Right lung (tissue), 5 donors: ENCODE data around the gene CCR5. TPM values are rescaled to one million over a fixed set of nuclear protein-coding genes. Genes with fewer than 3 reads are reported as not detected.
A peak's percentile ranks its signal among the peaks of the same experiment; 100 is the strongest.

Experiments
- DNase-seq, 2 donors: peaks; one replicate each; pipeline ENCODE4 v3.0.0-alpha.2; 2013
- polyA plus RNA-seq, 5 donors: library from polyadenylated mRNA; unstranded; fragments of 120-200 nt; gene quantifications; one replicate each; pipeline versions ENCODE4 v1.2.1 to v1.2.3, GENCODE V29; 2013; ENCODE audit warnings: inconsistent platforms in 1 of 5, low replicate concordance in 1 of 5; ENCODE audit not compliant: insufficient read length in 5 of 5, insufficient read depth in 1 of 5

The CCR5 gene
- polyA plus RNA-seq, 5 donors = 0.41 to 1.0 (median 0.55) TPM

- DNase-seq = peak in 1 of 2 donors; percentile 45
Observed at GRCh38 chr3:46406788-46407611, 36.3 kb downstream of the CCR5 start, which contains the start of the genes CCR5AS and CCRL2. Gene CCR5AS (minus strand): TSS chr3:46407066. Gene CCRL2 (plus strand): TSS chr3:46407259. CDS start chr3:46408080, 821 bp downstream.

GRCh38 chr3:46407970-46408369 is 37.2 kb downstream of the CCR5 start:
- no peak for DNase-seq

- no peak for DNase-seq
Observed at GRCh38 chr3:46408853-46409252, 38.1 kb downstream of the CCR5 start.

DNA sequence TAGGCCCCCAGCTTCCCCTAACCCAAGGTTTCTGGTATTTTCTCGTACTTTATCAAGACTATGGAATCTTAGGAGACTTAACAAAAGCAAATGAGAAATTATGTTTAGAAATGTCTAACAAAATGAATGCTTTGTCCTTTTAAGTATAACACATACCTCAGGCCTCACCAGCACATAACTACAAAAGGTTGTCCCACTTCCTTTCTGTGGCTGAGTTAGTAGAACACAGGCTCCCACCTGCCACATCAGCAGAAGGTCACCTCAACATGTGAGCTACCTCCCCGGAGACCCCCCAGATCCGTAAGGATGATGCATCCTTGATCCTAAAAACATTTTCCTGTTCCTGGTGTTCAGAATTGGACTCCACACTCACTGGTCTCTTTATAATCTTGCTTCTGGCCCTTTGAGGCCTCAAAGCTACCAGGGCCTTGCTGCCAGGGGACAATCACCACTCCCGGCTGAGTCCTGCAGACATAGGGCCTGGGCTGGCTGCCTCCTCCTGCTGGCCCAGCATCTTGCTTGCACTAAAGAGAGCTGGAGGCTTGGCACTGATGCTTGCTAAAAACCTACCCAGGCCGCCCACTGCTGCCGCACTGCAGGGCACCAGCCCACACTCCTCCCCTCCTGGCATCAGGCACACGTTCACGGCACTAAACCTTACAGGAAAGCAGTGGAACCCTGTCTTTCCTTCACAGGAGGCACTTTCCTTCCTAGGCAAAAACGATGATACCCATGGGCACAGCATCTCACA is 39.2 kb downstream of the CCR5 start:
- DNase-seq = no peak

GRCh38 chr3:46410669-46411068 is 39.9 kb downstream of the CCR5 start:
- no peak for DNase-seq

DNA sequence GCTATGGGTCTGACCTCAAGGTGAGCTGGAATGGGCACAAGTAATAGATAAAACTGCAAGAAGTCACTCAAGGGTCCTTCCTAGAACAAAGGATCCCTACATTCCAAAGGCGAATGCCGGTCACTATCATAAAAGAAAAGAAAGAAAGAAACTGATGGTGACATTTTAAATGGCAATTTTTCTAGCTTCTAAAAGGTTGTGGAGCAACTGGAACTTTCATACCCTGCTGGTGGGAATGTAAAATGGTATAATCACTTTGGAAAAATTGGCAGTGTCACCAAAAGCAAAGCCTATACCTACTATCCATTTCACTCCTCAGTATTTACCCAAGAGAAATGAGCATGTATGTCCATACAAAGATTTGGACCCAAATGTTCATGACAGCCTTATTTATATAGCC is 40.5 kb downstream of the CCR5 start:
- no peak for DNase-seq

DNA sequence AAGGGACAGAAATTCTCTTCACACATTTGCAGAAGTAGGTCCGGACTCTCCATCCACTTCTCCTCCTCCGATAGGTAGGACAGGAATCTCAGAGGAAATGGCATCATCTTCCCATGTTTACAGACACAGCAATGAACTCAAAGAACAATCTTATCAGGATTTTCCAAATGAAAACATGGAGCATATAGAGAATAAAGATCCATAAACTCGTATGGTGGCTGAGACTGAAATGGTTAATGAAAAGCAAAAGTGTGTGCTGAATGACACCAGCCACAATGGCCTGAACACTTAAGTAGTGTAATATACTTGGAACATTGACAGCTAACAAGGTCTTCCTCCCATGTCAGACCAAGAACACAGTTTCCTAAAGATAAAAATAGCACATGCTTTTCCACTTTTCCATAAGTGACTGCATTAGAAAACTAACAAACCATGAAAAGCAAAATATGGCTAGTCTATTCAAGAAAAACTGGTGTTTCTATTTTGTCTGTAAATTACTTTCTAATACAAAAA is 42.1 kb downstream of the CCR5 start:
- DNase-seq = no peak

- no peak for DNase-seq
Observed at GRCh38 chr3:46413951-46414350, 43.2 kb downstream of the CCR5 start.

DNA sequence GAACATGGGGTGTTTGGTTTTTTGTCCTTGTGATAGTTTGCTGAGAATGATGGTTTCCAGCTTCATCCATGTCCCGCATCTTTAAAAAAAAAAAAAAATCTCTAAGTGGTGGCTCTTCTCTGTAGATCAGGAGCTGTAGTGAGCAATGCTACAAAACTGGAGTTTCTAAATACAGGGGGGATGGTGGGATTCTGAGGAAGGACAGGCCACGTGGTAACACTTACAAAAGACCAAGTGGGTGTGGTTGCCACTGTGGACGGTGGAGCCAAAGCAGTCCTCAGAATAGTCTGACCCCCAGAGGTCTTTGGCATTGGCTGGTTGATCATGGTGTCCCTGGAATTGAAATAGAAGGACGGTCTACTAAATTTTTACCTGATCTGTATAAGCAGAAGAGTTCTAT is 44.0 kb downstream of the CCR5 start:
- no peak for DNase-seq

DNA sequence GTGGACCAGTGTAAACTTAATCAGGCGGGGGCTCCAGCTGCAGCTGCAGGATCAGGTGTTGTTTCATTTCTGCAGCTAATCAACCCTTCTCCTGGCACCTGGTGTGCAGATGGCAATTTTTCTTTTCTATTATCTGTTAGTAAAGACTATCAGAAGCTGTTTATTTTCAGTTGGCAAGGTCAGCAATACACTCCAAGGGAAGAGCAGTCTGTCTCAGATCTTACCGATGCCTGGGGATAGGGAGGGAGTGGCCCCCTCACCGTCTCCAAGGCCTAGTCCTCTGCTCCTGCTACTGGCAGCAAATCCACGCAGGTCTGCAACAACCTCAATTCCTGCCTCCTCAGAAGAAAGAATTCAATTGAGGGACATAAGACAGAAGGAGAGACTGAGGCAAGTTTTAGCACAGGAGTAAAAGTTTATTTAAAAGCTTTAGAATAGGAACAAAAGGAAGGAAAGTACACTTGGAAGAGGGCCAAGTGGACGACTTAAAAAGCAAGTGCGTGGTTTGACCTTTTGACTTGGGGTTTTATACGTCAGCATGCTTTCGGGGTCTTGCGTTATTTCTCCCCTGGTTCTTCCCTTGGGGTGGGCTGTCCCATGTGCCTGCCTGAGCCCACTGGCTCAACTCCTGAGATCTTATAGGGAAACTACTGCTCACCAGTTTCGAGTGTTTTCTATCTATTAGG is 45.5 kb downstream of the CCR5 start:
- DNase-seq = no peak

GRCh38 chr3:46416811-46417510 is 46.2 kb downstream of the CCR5 start:
- no peak for DNase-seq

- no peak for DNase-seq
Observed at GRCh38 chr3:46417841-46418611, 47.3 kb downstream of the CCR5 start.

DNA sequence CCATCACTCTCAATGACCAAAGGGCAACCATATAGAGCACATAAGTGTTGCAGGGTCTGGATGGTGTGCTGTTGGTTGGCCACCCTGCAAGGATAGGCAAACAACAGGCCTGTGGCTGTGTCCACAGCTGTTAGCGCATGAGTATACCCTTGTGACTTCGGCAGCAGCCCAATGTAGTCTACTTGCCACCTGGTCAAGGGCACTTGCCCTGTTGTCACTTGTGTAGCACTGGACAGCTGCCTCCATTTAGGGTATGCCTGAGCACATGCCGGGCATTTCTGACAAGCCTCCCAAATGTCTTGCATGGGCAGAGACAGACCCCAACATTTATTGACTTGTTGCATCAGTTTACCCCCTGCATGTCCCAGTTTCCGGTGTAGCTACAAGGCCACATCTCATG is 49.1 kb downstream of the CCR5 start:
- no peak for DNase-seq

DNA sequence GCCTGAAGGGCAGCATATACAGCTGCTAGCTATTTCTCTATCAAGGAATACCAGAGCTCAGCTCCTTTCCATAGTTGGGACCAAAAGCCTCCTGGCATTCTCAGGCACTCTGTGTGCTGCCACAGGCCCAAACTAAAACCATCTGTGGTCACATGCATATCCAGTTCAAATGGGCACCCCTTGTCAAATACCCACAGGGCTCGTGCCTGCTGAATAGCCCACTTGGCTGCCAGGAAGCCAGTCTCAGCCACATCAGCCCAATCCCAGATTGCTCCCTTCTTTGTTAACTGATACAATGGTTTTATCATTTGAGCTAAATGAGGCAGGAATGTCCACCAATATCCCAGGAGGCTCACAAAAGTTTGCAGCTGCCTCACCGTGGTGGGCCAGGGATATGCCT is 50.2 kb downstream of the CCR5 start:
- no peak for DNase-seq

DNA sequence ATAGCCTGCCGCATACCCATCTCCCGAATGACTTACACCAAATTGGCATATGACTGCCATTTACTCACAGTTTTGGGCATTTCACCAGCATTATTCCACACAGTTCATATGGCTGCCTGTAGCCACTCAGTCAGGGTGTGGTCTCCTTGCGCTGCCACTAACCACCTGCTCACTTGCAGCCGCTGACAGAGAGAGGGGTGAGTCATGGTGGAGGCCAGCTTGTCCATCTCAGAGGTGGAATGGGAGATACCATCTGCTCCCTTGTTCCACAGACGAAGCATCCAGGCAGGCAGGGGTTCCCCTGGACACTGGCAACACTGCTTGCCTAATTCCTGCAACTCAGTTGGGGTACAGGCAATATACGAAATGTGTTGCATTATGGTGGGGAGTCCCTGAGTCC is 51.9 kb downstream of the CCR5 start:
- no peak for DNase-seq

- DNase-seq = no peak
Observed at GRCh38 chr3:46423588-46423987, 52.8 kb downstream of the CCR5 start.
